Smooth muscle cell (in vitro differentiated cells): ENCODE results near the gene NOS3. TPM values are rescaled to one million over a fixed set of nuclear protein-coding genes. Genes with fewer than 3 reads are reported as not detected.

Experiments used
- DNase-seq: peaks from one replicate; lab custom pipeline; 2025; ENCODE audit not compliant: unreplicated experiment; lab: John Stamatoyannopoulos, UW
- H2AFZ ChIP-seq: fragments of 200-600 bp; sonication (generic); 2 replicates; pipeline ENCODE4 v1.6.0; 2016; ENCODE audit warnings: antibody characterized with exemption, low read depth, mild to moderate bottlenecking
- H3F3A ChIP-seq: fragments of 200-600 bp; sonication (generic); 2 replicates; pipeline ENCODE4 v1.6.0; 2017; ENCODE audit warnings: antibody characterized with exemption, low read depth
- H3K27ac ChIP-seq: fragments of 200-600 bp; sonication (generic); 2 replicates; pipeline ENCODE4 v1.5.1; 2016; ENCODE audit warnings: low read depth, mild to moderate bottlenecking
- H3K27me3 ChIP-seq: fragments of 200-600 bp; sonication (generic); 2 replicates; pipeline ENCODE4 v1.6.1; 2016; ENCODE audit warnings: low read depth, mild to moderate bottlenecking
- H3K36me3 ChIP-seq: fragments of 200-600 bp; sonication (generic); 2 replicates; pipeline ENCODE4 v1.5.1; 2016; ENCODE audit warnings: low read depth
- H3K4me1 ChIP-seq: fragments of 200-600 bp; sonication (generic); 2 replicates; pipeline ENCODE4 v1.5.1; 2016; ENCODE audit warnings: low read depth
- H3K4me2 ChIP-seq: fragments of 200-600 bp; sonication (generic); 2 replicates; pipeline ENCODE4 v1.6.0; 2016; ENCODE audit warnings: mild to moderate bottlenecking
- H3K4me3 ChIP-seq: fragments of 200-600 bp; sonication (generic); 2 replicates; pipeline ENCODE4 v1.5.1; 2016; ENCODE audit warnings: mild to moderate bottlenecking
- H3K79me2 ChIP-seq: fragments of 200-600 bp; sonication (generic); 2 replicates; pipeline ENCODE4 v1.6.0; 2016; ENCODE audit warnings: low read depth, mild to moderate bottlenecking
- H3K9ac ChIP-seq: fragments of 200-600 bp; sonication (generic); 2 replicates; pipeline ENCODE4 v1.6.0; 2016; ENCODE audit warnings: low read depth
- H3K9me3 ChIP-seq: fragments of 200-600 bp; sonication (generic); replicated peaks from 2 replicates; pipeline ENCODE4 v1.5.1; 2016; ENCODE audit warnings: low read depth
- H4K20me1 ChIP-seq: fragments of 200-600 bp; sonication (generic); 2 replicates; pipeline ENCODE4 v1.6.0; 2016; ENCODE audit warnings: low read depth
- WGBS: methylation state at CpG from one replicate; pipeline ENCODE4 v1.1.7; 2016; ENCODE audit warnings: low lambda C conversion rate; 5-methylcytosine and 5-hydroxymethylcytosine counted together
- polyA plus RNA-seq: library from polyadenylated mRNA; unstranded; fragments of >200 nt; fragmentation: Nextera tagmentation; extraction: Ambion mirVana; gene quantifications from 2 replicates; pipeline ENCODE4 v1.2.1, GENCODE V29; 2016
- total RNA-seq: library from RNA; depleted of rRNA; stranded (reverse); fragments of >200 nt; gene quantifications from 2 replicates; pipeline ENCODE4 v1.2.3, GENCODE V29; 2014
- TF ChIP-seq, protein P1 (sequence below): fragments of 200-600 bp; sonication (generic); IDR thresholded peaks from 2 replicates; pipeline ENCODE4 v1.5.1; 2017; ENCODE audit warnings: borderline replicate concordance, mild to moderate bottlenecking, antibody characterized with exemption; ENCODE audit not compliant: insufficient read depth, poor library complexity, severe bottlenecking

Gene NOS3
- total and polyA plus RNA-seq, 2 experiments from 2014 or later = 3.4 to 11.7 TPM

DNA sequence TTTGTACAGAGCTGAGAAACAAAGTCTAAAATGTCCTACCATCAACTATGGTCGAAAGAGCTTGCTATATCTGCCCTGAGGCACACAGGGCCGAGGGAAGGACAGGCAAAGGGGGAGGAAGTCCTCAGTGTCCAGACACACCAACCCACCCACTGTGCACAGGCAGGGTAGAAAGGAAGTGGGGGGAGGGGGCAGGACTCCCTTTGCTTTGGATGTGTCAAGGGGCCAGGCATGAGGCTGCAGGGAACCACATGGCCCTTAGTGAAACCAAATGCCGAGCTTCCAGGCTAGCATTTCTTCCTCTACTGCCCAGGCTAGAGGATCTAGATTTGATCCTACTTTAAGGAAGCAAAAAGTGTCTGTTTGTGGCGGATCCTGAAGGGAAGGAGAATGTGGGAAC lies 41.3 kb upstream of the NOS3 start:
- TF ChIP-seq, protein P1, sequence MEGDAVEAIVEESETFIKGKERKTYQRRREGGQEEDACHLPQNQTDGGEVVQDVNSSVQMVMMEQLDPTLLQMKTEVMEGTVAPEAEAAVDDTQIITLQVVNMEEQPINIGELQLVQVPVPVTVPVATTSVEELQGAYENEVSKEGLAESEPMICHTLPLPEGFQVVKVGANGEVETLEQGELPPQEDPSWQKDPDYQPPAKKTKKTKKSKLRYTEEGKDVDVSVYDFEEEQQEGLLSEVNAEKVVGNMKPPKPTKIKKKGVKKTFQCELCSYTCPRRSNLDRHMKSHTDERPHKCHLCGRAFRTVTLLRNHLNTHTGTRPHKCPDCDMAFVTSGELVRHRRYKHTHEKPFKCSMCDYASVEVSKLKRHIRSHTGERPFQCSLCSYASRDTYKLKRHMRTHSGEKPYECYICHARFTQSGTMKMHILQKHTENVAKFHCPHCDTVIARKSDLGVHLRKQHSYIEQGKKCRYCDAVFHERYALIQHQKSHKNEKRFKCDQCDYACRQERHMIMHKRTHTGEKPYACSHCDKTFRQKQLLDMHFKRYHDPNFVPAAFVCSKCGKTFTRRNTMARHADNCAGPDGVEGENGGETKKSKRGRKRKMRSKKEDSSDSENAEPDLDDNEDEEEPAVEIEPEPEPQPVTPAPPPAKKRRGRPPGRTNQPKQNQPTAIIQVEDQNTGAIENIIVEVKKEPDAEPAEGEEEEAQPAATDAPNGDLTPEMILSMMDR = no peak

DNA sequence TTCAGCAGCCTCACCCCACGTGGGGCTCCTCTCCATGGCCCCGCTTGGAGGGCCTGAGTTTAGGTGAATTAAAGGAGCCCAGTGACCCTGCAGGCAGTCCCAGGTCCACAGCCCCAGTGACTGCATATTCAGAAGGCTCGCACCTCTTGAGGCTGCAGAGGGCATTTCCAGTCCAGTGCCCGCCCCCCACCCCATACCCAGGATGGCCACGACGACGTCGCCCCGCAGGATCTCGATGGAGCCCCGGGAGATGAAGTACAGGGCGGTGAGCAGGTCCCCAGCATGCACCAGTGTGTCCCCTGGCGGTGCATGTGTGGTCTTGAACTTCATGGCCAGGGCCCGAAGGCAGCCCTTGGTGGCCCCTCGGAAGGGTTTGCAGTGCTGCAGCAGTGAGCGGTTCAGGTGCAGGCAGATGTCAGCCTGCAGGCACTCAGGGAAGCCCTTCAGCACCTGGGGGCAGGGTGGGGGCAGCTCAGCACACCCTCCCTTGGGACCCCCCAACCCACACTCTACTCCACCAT lies 40.8 kb upstream of the NOS3 start:
- H3K9me3 ChIP-seq = no peaks in the 10 kb centered on the region
- H2AFZ ChIP-seq = no peak overlapping the region
- no peaks in the 10 kb centered on the region for H4K20me1 ChIP-seq
- peaks cover 3% of the 10 kb centered on the region for H3K79me2 ChIP-seq
- H3K27me3 ChIP-seq = no peaks in the 10 kb centered on the region
- TF ChIP-seq, protein P1 = no peak
- no peak for DNase-seq
- H3K4me1 ChIP-seq = peaks cover 39% of the 10 kb centered on the region
- no peaks in the 10 kb centered on the region for H3K36me3 ChIP-seq
- H3K4me3 ChIP-seq = no peak overlapping the region
- peak overlapping the region; percentile 50 for H3K4me2 ChIP-seq
- H3F3A ChIP-seq = no peaks in the 10 kb centered on the region
- 87% methylated on average over 16 of the region's 16 CpGs for WGBS
- H3K9ac ChIP-seq = no peak overlapping the region
- peak overlapping the region; percentile 20 for H3K27ac ChIP-seq

More for the DNA sequence above, 41.3 kb upstream of the NOS3 start:
- no peak overlapping the region for H3K4me3 ChIP-seq
- no peaks in the 10 kb centered on the region for H4K20me1 ChIP-seq
- no peaks in the 10 kb centered on the region for H3F3A ChIP-seq
- no peak for DNase-seq
- WGBS = 6% methylated on average over 4 of the region's 4 CpGs
- H2AFZ ChIP-seq = no peak overlapping the region
- no peaks in the 10 kb centered on the region for H3K36me3 ChIP-seq
- H3K27ac ChIP-seq = peak overlapping the region; percentile 20
- H3K27me3 ChIP-seq = no peaks in the 10 kb centered on the region
- no peaks in the 10 kb centered on the region for H3K9me3 ChIP-seq
- H3K4me1 ChIP-seq = peaks cover 39% of the 10 kb centered on the region
- peak overlapping the region; percentile 50 for H3K4me2 ChIP-seq
- H3K9ac ChIP-seq = no peak overlapping the region
- peaks cover 3% of the 10 kb centered on the region for H3K79me2 ChIP-seq

DNA sequence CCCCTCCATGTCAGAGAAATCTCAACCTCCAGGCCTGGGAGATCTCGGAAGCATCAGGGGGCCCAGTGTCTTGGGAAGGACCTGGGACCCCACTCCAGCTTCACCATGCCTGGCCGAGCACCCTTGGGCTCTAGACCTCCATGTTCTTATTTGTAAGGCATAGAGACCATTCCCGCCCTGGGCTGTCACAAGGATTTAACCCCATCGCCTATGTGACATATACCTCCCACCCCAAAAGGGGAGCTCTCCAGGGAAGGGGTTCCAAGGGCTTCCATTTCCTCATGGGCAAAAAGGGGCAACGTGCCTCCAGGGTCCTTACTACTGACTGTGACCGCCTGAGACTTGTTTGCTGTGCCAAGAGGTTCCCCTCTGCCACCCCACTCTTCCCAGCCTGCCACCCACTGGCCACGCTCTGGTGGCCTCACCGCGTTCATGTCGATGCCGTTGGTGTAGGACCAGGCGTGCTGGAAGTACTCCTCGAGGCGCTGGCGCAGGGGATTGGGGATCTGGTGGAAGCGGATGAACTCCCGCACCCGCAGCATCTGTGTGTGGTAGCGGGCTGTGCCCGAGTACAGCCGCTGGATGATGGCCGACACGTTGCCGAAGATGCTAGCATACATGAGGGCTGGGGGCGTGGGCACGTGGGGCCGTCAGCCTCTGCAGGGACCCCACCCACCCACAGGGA lies 40.2 kb upstream of the NOS3 start:
- 95% methylated on average over 24 of the region's 27 CpGs for WGBS
- peaks cover 38% of the 10 kb centered on the region for H3K4me1 ChIP-seq
- H3K9ac ChIP-seq = no peak overlapping the region
- H3K79me2 ChIP-seq = peaks cover 3% of the 10 kb centered on the region
- DNase-seq = no peak
- H3K27me3 ChIP-seq = no peaks in the 10 kb centered on the region
- no peak overlapping the region for H2AFZ ChIP-seq
- H3K4me2 ChIP-seq = no peak overlapping the region
- H3K4me3 ChIP-seq = no peak overlapping the region
- H3K36me3 ChIP-seq = no peaks in the 10 kb centered on the region
- TF ChIP-seq, protein P1 = no peak
- no peaks in the 10 kb centered on the region for H4K20me1 ChIP-seq
- H3F3A ChIP-seq = no peaks in the 10 kb centered on the region
- H3K27ac ChIP-seq = no peak overlapping the region
- H3K9me3 ChIP-seq = no peaks in the 10 kb centered on the region

- Histone ChIP-seq H3K9ac (no peak overlapping the region), H3K79me2 (peaks cover 3% of the 10 kb centered on the region), H3K36me3 (no peaks in the 10 kb centered on the region), H3K4me1 (peaks cover 41% of the 10 kb centered on the region), H3K27me3 (no peaks in the 10 kb centered on the region), H3K4me3 (no peak overlapping the region), H3K4me2 (no peak overlapping the region), H3K9me3 (no peaks in the 10 kb centered on the region), H3F3A (no peaks in the 10 kb centered on the region), H2AFZ (no peak overlapping the region), H4K20me1 (no peaks in the 10 kb centered on the region), H3K27ac (no peak overlapping the region)
- DNase-seq = no peak
- 95% methylated on average over 12 of the region's 16 CpGs for WGBS
- TF ChIP-seq, protein P1 = no peak
Measured at GRCh38 chr7:150951181-150951520, 39.7 kb upstream of the NOS3 start.
